HEK293T (cell line): Measurements from ENCODE around the gene MEF2B.

Source experiments
- CTCF ChIA-PET: fragments of 350-600 bp; formaldehyde crosslinking; extraction: SDS; loops from one replicate; lab custom pipeline; 2021; ENCODE audit warnings: antibody characterized with exemption, inconsistent platforms; lab: Yijun Ruan, JAX
- POLR2A ChIA-PET: fragments of 350-600 bp; formaldehyde crosslinking; extraction: SDS; loops from one replicate; lab custom pipeline; 2020; ENCODE audit warnings: antibody characterized with exemption, inconsistent platforms; lab: Yijun Ruan, JAX
- DNase-seq: peaks from one replicate; pipeline ENCODE4 v3.0.0; 2012; ENCODE audit warnings: mixed read lengths; ENCODE audit errors: extremely low spot score
- ARNT ChIP-seq: fragments of 450-650 bp; IDR thresholded peaks from 2 replicates; pipeline ENCODE4 v1.6.1; 2017; ENCODE audit warnings: mild to moderate bottlenecking
- BHLHE40 ChIP-seq: fragments of 450-650 bp; IDR thresholded peaks from 2 replicates; pipeline ENCODE4 v1.6.1; 2016; ENCODE audit warnings: mild to moderate bottlenecking, moderate library complexity, borderline replicate concordance
- CTBP1 ChIP-seq: fragments of 450-650 bp; IDR thresholded peaks from 2 replicates; pipeline ENCODE4 v1.6.1; 2016; ENCODE audit warnings: borderline replicate concordance
- ELF4 ChIP-seq: fragments of 450-650 bp; IDR thresholded peaks from 2 replicates; pipeline ENCODE4 v1.6.1; 2017; ENCODE audit warnings: antibody characterized with exemption
- FOXA1 ChIP-seq: fragments of 450-650 bp; IDR thresholded peaks from 2 replicates; pipeline ENCODE4 v1.6.1; 2016; ENCODE audit warnings: mild to moderate bottlenecking
- FOXK2 ChIP-seq: fragments of 450-650 bp; IDR thresholded peaks from 2 replicates; pipeline ENCODE4 v1.6.1; 2016; ENCODE audit warnings: mild to moderate bottlenecking
- FOXM1 ChIP-seq: fragments of 450-650 bp; IDR thresholded peaks from 2 replicates; pipeline ENCODE4 v1.6.1; 2017; ENCODE audit warnings: mild to moderate bottlenecking, borderline replicate concordance
- HDGF ChIP-seq: fragments of 450-650 bp; IDR thresholded peaks from 2 replicates; pipeline ENCODE4 v1.6.1; 2017; ENCODE audit warnings: antibody characterized with exemption, borderline replicate concordance
- L3MBTL2 ChIP-seq: fragments of 450-650 bp; conservative IDR thresholded peaks from 2 replicates; pipeline ENCODE4 v1.6.1; 2016; ENCODE audit warnings: mild to moderate bottlenecking
- LEF1 ChIP-seq: fragments of 450-650 bp; IDR thresholded peaks from 2 replicates; pipeline ENCODE4 v1.6.1; 2017; ENCODE audit warnings: mild to moderate bottlenecking, borderline replicate concordance
- NFRKB ChIP-seq: fragments of 450-650 bp; IDR thresholded peaks from 2 replicates; pipeline ENCODE4 v1.6.1; 2016; ENCODE audit warnings: mild to moderate bottlenecking, moderate library complexity
- SP1 ChIP-seq: fragments of 450-650 bp; IDR thresholded peaks from 2 replicates; pipeline ENCODE4 v1.6.1; 2017
- SUZ12 ChIP-seq: fragments of 450-650 bp; IDR thresholded peaks from 2 replicates; pipeline ENCODE4 v1.6.1; 2016; ENCODE audit warnings: mild to moderate bottlenecking
- TARDBP ChIP-seq: fragments of 450-650 bp; IDR thresholded peaks from 2 replicates; pipeline ENCODE4 v1.6.1; 2016
- ZNF384 ChIP-seq: fragments of 450-650 bp; IDR thresholded peaks from 2 replicates; pipeline ENCODE4 v1.6.1; 2016
- TF ChIP-seq, protein P1 (sequence below): fragments of 450-650 bp; IDR thresholded peaks from 2 replicates; pipeline ENCODE4 v1.6.1; 2016

Gene MEF2B

DNA sequence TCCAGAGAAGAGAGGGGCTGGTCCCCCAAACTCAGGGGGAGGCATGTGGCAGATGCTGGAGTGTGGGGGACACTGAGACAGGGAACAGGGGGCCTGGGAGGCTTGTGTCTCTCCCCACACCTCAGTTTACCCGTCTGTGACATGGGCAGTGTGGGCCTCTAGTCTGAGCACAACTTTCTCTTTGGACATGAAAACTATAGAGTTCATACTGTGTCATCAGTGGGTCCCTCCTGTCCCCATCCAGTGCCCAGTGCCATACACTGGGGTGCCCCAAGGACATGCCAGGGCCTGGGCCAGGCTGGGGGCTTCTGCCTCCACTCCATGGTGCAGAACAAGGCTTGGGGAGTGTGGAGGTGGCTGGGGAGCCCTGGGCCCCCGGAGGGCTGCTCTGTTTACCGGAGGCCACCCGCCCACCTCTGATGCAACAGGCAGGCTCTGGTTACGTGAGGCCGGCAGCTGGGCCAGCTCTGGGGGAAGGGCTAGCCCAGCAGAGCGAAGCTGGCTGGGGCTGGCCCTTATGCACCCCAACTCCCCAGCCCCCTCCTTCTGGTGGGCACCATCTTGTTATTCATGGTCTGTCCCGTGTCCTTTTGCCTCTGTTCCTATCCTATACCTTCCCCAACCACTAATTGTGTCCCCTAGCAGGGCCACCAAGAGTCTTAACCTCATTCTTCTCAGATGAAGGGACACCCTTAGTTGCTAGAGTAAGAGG, 1.9 kb upstream of the MEF2B start:
- ChIA-PET POLR2A (no interaction called here), CTCF (interaction anchor here (0.7 kb wide), 1 partner anchor 26 kb away, joined by 4 read pairs; no protein-coding TSS in a partner anchor)
- TF ChIP-seq ARNT (no peak), CTBP1 (no peak), ZNF384 (no peak), ELF4 (no peak), SP1 (no peak), FOXM1 (no peak), BHLHE40 (no peak), FOXK2 (no peak), FOXA1 (no peak), SUZ12 (no peak)
- TF ChIP-seq, protein P1, sequence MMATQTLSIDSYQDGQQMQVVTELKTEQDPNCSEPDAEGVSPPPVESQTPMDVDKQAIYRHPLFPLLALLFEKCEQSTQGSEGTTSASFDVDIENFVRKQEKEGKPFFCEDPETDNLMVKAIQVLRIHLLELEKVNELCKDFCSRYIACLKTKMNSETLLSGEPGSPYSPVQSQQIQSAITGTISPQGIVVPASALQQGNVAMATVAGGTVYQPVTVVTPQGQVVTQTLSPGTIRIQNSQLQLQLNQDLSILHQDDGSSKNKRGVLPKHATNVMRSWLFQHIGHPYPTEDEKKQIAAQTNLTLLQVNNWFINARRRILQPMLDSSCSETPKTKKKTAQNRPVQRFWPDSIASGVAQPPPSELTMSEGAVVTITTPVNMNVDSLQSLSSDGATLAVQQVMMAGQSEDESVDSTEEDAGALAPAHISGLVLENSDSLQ, result no peak
- DNase-seq, result no peak

DNA sequence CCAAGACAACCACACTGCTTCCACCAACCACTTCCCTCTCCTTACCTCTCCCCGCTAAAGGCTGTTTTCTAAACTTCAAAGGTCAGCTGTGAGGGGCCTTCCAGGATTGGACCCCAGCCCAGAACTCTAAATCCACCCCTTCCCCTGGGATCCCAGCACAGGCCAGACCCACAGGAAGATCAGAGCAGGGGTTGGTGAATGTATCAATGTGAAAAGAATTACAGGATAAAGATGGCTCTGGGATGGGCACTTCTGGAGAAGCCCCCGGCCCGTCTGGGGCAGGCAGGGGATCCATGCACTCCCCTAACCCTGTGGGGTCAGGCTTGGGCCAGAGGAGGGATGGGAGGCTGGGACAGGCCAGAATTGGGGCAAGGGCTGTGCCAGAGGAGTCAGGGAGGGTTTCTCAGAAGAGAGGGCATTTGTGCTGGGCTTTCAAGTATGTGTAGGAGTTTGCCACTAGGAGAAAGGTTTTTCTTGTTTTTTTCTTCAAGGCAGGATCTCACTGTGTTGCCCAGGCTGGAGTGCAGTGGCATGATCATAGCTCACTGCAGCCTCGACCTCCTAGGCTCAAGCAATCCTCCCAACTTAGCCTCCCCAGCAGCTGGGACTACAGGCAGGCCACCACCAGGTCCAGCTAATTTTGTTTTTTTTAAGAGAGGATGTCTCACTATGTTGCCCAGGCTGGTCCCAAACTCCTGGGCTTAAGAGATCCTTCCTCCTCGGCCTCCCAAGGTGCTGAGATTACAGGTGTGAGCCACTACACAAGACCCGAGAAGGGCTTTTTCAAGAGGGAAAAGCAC, 1.0 kb upstream of the MEF2B start:
- TF ChIP-seq SP1 (no peak), CTBP1 (no peak), HDGF (no peak), TARDBP (no peak), ARNT (no peak), LEF1 (no peak), FOXM1 (no peak), ELF4 (no peak), NFRKB (no peak), L3MBTL2 (no peak), FOXK2 (no peak), FOXA1 (no peak), ZNF384 (no peak), BHLHE40 (no peak), SUZ12 (no peak)
- TF ChIP-seq, protein P1, result no peak
- DNase-seq, result no peak
- CTCF ChIA-PET, result interaction anchor here (0.6 kb wide), 1 partner anchor 15 kb away, joined by 3 read pairs; no protein-coding TSS in a partner anchor
- POLR2A ChIA-PET, result no interaction called here

DNA sequence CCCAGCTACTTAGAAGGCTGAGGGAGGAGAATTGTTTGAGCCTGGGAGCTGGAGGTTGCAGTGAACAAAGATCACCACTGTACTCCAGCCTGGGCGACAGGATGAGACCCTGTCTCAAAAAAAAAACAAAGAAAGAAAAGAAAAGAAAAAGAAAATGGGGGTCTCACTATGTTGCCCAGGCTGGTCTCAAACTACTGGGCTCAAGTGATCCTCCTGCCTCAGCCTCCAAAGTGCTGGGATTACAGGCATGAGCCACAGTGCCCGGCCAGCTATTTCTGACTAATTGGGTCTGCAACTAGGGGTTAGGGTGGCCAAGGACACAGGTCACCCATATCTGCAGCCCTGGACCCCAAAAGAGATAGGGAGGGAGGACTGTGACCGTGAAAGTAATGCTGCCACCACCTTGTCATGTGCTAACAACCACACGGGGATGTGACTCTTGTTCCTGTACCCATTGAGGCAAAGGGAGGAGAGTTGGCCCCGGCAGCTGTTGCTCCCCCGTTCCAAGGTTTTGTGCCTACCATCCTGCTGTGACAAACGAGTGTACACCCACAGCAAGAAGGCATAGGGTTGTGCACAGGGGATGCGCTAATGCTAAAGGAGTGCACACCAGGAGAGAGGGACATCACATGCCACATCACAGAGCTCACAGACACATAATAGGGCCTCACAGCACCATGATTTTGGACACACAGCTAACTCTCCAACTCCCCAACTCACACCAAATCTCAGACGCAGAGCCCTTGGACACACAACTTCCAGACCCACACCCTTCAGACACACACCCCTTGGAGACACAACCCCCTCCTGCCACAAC, 619 bp downstream of the MEF2B start:
- ChIA-PET CTCF (interaction anchor here (0.6 to 1.1 kb wide), 2 partner anchors 13 to 34 kb away, joined by 3 read pairs; partner anchors contain the start of gene NR2C2AP), POLR2A (interaction anchor here (1.0 to 1.4 kb wide), 3 partner anchors 14 to 346 kb away, joined by 3 to 4 read pairs (median 3); partner anchors contain the start of gene NDUFA13)
- no peak for DNase-seq
- TF ChIP-seq BHLHE40, result no peak

DNA sequence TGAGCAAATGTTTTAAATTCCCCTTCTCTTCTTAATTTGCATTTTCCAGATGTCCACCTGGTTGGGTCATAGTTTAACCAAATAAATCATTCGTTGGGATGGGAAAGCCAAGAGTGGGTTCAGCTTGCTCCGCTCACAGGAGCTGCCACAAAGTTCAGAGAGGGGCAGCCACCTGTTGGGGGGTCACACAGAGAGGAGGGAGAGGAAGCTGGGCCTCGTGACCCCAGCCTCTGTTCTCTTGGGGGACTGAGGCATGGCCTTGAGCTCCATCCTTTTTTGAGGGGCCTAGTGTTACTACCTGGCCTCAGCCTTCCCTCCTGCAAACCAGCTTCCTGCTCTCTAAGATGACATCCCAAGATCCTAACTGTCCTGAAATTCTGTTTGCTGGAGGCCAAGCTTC, 2.5 kb downstream of the MEF2B start:
- TF ChIP-seq FOXK2 (no peak), FOXA1 (no peak), HDGF (no peak), LEF1 (no peak), TARDBP (no peak), SUZ12 (no peak), BHLHE40 (no peak), ARNT (no peak), FOXM1 (no peak)
- CTCF ChIA-PET, result interaction anchor here (0.7 kb wide), 1 partner anchor 575 kb away, joined by 3 read pairs; no protein-coding TSS in a partner anchor
- DNase-seq, result no peak
- POLR2A ChIA-PET, result no interaction called here

DNA sequence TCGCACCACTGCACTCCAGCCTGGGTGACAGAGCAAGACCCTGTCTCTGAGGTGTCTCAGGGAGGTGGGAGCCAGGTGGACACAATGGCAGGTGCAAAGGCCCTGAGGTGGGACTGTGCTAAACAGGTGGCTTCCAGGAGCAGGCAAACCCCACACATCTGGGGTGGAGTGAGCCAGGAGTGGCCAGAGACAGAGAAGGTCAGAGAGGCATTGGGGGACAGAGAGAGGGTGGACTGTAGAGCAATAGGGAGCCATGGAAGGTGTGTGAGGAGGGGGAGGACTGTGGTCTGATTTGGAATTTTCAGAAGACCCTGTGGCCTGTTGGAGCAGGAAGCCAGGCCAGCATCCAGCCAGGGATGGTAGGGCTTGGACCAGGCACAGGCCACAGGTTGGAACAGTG, 4.7 kb downstream of the MEF2B start:
- CTCF ChIA-PET, result no interaction called here
- TF ChIP-seq ZNF384 (no peak), FOXM1 (no peak), FOXK2 (no peak), ELF4 (no peak), FOXA1 (no peak), CTBP1 (no peak)
- TF ChIP-seq, protein P1, result no peak
- POLR2A ChIA-PET, result no interaction called here
- DNase-seq, result no peak
